HepG2 (cell line): ENCODE measurements around the gene PALM.

Source experiments
- ATF2 ChIP-seq: sonication (generic); formaldehyde crosslinking; IDR thresholded peaks from 2 replicates; pipeline ENCODE4 v1.4.0; 2020; ENCODE audit warnings: missing genetic modification reagents
- BHLHE40 ChIP-seq: IDR thresholded peaks from 2 replicates; pipeline ENCODE4 v1.6.1; 2011; ENCODE audit warnings: low read length, improper control_type of control experiment
- CTCF ChIP-seq: sonication (generic); formaldehyde crosslinking; IDR thresholded peaks from 2 replicates; pipeline ENCODE4 v1.5.0; 2020; ENCODE audit warnings: mild to moderate bottlenecking, missing genetic modification reagents, moderate library complexity
- HINFP ChIP-seq: sonication (generic); formaldehyde crosslinking; IDR thresholded peaks from 2 replicates; pipeline ENCODE4 v1.4.0; 2020; ENCODE audit warnings: low read depth, mild to moderate bottlenecking, missing genetic modification reagents
- MXD3 ChIP-seq: IDR thresholded peaks from 2 replicates; pipeline ENCODE4 v1.6.1; 2016; ENCODE audit warnings: mild to moderate bottlenecking, missing biosample characterization, missing genetic modification reagents
- NONO ChIP-seq, 2 experiments: fragments of 450-650 bp in 1 of 2; sonication (generic) in 1 of 2; formaldehyde crosslinking in 1 of 2; IDR thresholded peaks in 1 of 2; conservative IDR thresholded peaks in 1 of 2; 2 replicates each; pipeline versions ENCODE4 v1.6.1 to v1.8.0; 2017 to 2022; ENCODE audit warnings: mild to moderate bottlenecking in 1 of 2, missing genetic modification reagents in 1 of 2, moderate library complexity in 1 of 2
- PATZ1 ChIP-seq: sonication (generic); formaldehyde crosslinking; IDR thresholded peaks from 2 replicates; pipeline ENCODE4 v1.4.0; 2020; ENCODE audit warnings: missing genetic modification reagents
- PITX1 ChIP-seq: sonication (generic); formaldehyde crosslinking; IDR thresholded peaks from 2 replicates; pipeline ENCODE4 v1.5.1; 2020; ENCODE audit warnings: mild to moderate bottlenecking, missing genetic modification reagents
- POLR2A ChIP-seq, 2 experiments: IDR thresholded peaks; 2 replicates each; pipeline ENCODE4 v1.6.1; 2011; ENCODE audit warnings: low read depth in 2 of 2, low read length in 2 of 2, mild to moderate bottlenecking in 1 of 2, moderate library complexity in 1 of 2; ENCODE audit not compliant: insufficient read depth in 1 of 2
- PRDM15 ChIP-seq: sonication (generic); formaldehyde crosslinking; IDR thresholded peaks from 2 replicates; pipeline ENCODE4 v1.4.0; 2020; ENCODE audit warnings: missing genetic modification reagents
- SKI ChIP-seq: fragments of 450-650 bp; IDR thresholded peaks from one replicate; pipeline ENCODE4 v1.6.1; 2018; ENCODE audit warnings: mild to moderate bottlenecking; ENCODE audit not compliant: partially characterized antibody
- SMC3 ChIP-seq: IDR thresholded peaks from 2 replicates; pipeline ENCODE4 v1.6.1; 2011; ENCODE audit warnings: low read length, improper control_type of control experiment
- ZHX1 ChIP-seq: sonication (generic); formaldehyde crosslinking; IDR thresholded peaks from 2 replicates; pipeline ENCODE4 v1.8.1; 2022; ENCODE audit warnings: low read depth, mild to moderate bottlenecking, missing genetic modification reagents
- ZNF543 ChIP-seq: sonication (generic); formaldehyde crosslinking; IDR thresholded peaks from 2 replicates; pipeline ENCODE4 v1.4.0; 2020; ENCODE audit warnings: mild to moderate bottlenecking, missing genetic modification reagents

GRCh38 chr19:742540-743075 is 33.9 kb downstream of the PALM start:
- TF ChIP-seq HINFP (CRISPR knock-in tag) (no peak), SKI (no peak), ATF2 (CRISPR knock-in tag) (no peak), PITX1 (CRISPR knock-in tag) (no peak), PATZ1 (CRISPR knock-in tag) (no peak), MXD3 (CRISPR knock-in tag) (no peak), SMC3 (no peak), BHLHE40 (no peak), POLR2A (IDR thresholded peaks at IDR 0.05; ENCODE audit: insufficient read depth in 1 of 2, low read depth in 2 of 2, low read length in 2 of 2) (no peak), PRDM15 (CRISPR knock-in tag) (no peak), NONO (IDR thresholded peaks at IDR 0.05) (no peak), NONO (CRISPR knock-in tag; conservative IDR thresholded peaks at IDR 0.05) (no peak), CTCF (no peak), ZHX1 (CRISPR knock-in tag) (no peak), ZNF543 (no peak)
